Keratinocyte (primary cell): ENCODE data around the gene CRYL1. TPM values are rescaled to one million over a fixed set of nuclear protein-coding genes. Genes with fewer than 3 reads are reported as not detected.

Source experiments
- DNase-seq: peaks from one replicate; pipeline ENCODE4 v3.0.0-alpha.2; 2011; ENCODE audit warnings: low read depth, missing footprints, low spot score
- FAIRE-seq: peaks from 2 replicates; lab custom pipeline; 2011; peaks lifted over from hg19 to GRCh38; lab: Jason Lieb, UNC
- H2AFZ ChIP-seq: 2 replicates; pipeline ENCODE4 v1.6.0; 2012; ENCODE audit warnings: low read length, control low read depth, inconsistent platforms; ENCODE audit not compliant: control insufficient read depth
- H3K27ac ChIP-seq: 2 replicates; pipeline ENCODE4 v1.5.1; 2011; ENCODE audit warnings: low read length; ENCODE audit not compliant: control insufficient read depth, insufficient read depth
- H3K27me3 ChIP-seq: 3 replicates; pipeline ENCODE4 v1.6.0; 2011; ENCODE audit warnings: low read length; ENCODE audit not compliant: control insufficient read depth, insufficient read depth; ENCODE audit errors: extremely low read depth
- H3K36me3 ChIP-seq, 2 experiments: 2 replicates in 1 of 2; 3 replicates in 1 of 2; pipeline ENCODE4 v1.5.1; 2011; ENCODE audit warnings: low read length in 2 of 2, mild to moderate bottlenecking in 1 of 2; ENCODE audit not compliant: control insufficient read depth in 2 of 2, insufficient read depth in 2 of 2; ENCODE audit errors: extremely low read depth in 1 of 2
- H3K4me1 ChIP-seq: 3 replicates; pipeline ENCODE4 v1.5.1; 2011; ENCODE audit warnings: low read length; ENCODE audit not compliant: control insufficient read depth, insufficient read depth; ENCODE audit errors: extremely low read depth
- H3K4me2 ChIP-seq: 3 replicates; pipeline ENCODE4 v1.6.0; 2011; ENCODE audit warnings: low read depth, low read length; ENCODE audit not compliant: control insufficient read depth, insufficient read depth; ENCODE audit errors: extremely low read depth
- H3K4me3 ChIP-seq, 3 experiments: fragments of 200-600 bp in 1 of 3; sonication (generic) in 1 of 3; 2 replicates in 2 of 3; 3 replicates in 1 of 3; pipeline ENCODE4 v1.5.1; 2011 to 2016; ENCODE audit warnings: low read length in 3 of 3, mild to moderate bottlenecking in 3 of 3, control low read depth in 2 of 3, inconsistent platforms in 1 of 3, low read depth in 1 of 3, mixed read lengths in 1 of 3, mixed run types in 1 of 3, moderate library complexity in 1 of 3; ENCODE audit not compliant: control insufficient read depth in 2 of 3, insufficient read depth in 2 of 3; ENCODE audit errors: extremely low read depth in 1 of 3
- H3K79me2 ChIP-seq: 2 replicates; pipeline ENCODE4 v1.6.0; 2012; ENCODE audit warnings: low read length; ENCODE audit not compliant: control insufficient read depth, insufficient read depth
- H3K9ac ChIP-seq: 3 replicates; pipeline ENCODE4 v1.6.0; 2011; ENCODE audit warnings: low read length; ENCODE audit not compliant: control insufficient read depth, insufficient read depth; ENCODE audit errors: extremely low read depth
- H3K9me1 ChIP-seq: 3 replicates; pipeline ENCODE4 v1.6.0; 2011; ENCODE audit warnings: low read length; ENCODE audit not compliant: control insufficient read depth, insufficient read depth; ENCODE audit errors: extremely low read depth
- H3K9me3 ChIP-seq: 2 replicates; pipeline ENCODE4 v1.5.1; 2012; ENCODE audit warnings: low read depth, low read length; ENCODE audit not compliant: control insufficient read depth
- H4K20me1 ChIP-seq: 3 replicates; pipeline ENCODE4 v1.6.0; 2011; ENCODE audit warnings: low read length; ENCODE audit not compliant: control insufficient read depth, insufficient read depth; ENCODE audit errors: extremely low read depth
- EZH2 ChIP-seq: IDR thresholded peaks from one replicate; pipeline ENCODE4 v1.6.1; 2012; ENCODE audit warnings: inconsistent platforms, mild to moderate bottlenecking, low read length, moderate library complexity
- dilution Hi-C: fragments of 300-500 bp; cut with MboI; formaldehyde crosslinking; loops from one replicate; pipeline ENCODE4 v1.7.0; 2020; ENCODE audit warnings: low sequenced_read_pairs; ENCODE audit not compliant: extremely low pct_ligation_motif_present
- polyA plus RNA-seq, 5 experiments: library from polyadenylated mRNA; depleted of rRNA in 3 of 5; stranded (reverse) in 3 of 5; stranded (forward) in 1 of 5; unstranded in 1 of 5; fragments of >200 nt; gene quantifications; 1 replicate in 1 of 5; 2 replicates in 3 of 5; 3 replicates in 1 of 5; pipeline versions ENCODE4 v1.2.1 to v1.2.3, GENCODE V29; 2011 to 2012; ENCODE audit warnings: missing spikeins in 2 of 5, low read depth in 1 of 5, low replicate concordance in 1 of 5
- TF ChIP-seq, protein P1 (sequence below), 3 experiments: IDR thresholded peaks in 1 of 3; conservative IDR thresholded peaks in 1 of 3; optimal IDR thresholded peaks in 1 of 3; 2 replicates in 2 of 3; 3 replicates in 1 of 3; pipeline versions ENCODE3 to v1.5.1; 2011; ENCODE audit warnings: low read length in 3 of 3, mild to moderate bottlenecking in 3 of 3, moderate library complexity in 2 of 3, control low read depth in 1 of 3, inconsistent platforms in 1 of 3; ENCODE audit not compliant: insufficient read depth in 2 of 3; ENCODE audit errors: extremely low read depth in 1 of 3

The CRYL1 gene
- polyA plus RNA-seq, 1 donor (not counting 4 experiments of a cell fraction or from before 2014, with no cell fraction given), result 27.2 TPM

DNA sequence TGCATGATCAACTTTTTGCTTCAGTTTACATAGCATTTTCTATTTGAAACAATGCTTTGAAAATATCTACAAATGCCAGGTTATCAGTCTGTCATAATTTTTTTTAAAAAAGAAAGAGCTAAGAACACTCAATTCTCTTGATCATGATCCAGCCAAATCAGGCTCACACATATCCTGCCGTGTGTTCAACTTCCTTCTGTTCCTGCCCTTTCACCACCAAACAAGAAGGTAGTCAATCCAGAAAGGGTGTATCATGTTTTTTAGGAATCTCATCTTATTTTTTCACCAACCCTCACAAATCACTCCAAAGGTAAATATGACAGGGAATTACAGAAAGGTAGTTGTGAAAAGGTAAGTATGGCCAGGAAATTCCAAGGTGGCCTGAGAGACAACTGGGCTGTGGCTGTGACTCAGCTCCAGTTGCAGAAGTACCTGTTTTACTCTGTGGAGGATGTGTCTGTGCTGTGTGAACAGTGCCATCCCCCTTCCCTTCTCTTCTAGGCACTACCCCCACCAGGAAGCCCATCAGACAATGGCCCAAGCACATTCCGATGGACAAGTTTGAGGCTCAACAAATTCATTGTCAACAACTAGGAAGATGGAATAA, 154.7 kb downstream of the CRYL1 start:
- peak; percentile 96 for FAIRE-seq
- Histone ChIP-seq H3K4me3 (peak overlapping the region in 1 of 3 experiments; percentile 5), H3K9ac (peak overlapping the region; percentile 15)

GRCh38 chr13:20369886-20370361, 155.7 kb downstream of the CRYL1 start:
- no peak overlapping the region for H3K9ac ChIP-seq
- peak; percentile 59 for DNase-seq
- dilution Hi-C loops, result no loop called here
- H3K4me2 ChIP-seq, result peak overlapping the region; percentile 59
- H3K4me1 ChIP-seq, result peaks cover 25% of the 10 kb centered on the region
- no peaks in the 10 kb centered on the region for H3K27me3 ChIP-seq
- H3K27ac ChIP-seq, result peak overlapping the region; percentile 37
- no peaks in the 10 kb centered on the region for H3K9me1 ChIP-seq
- H3K79me2 ChIP-seq, result no peaks in the 10 kb centered on the region
- H2AFZ ChIP-seq, result no peak overlapping the region
- peak; percentile 92 for FAIRE-seq
- TF ChIP-seq EZH2, result no peak
- TF ChIP-seq, protein P1, sequence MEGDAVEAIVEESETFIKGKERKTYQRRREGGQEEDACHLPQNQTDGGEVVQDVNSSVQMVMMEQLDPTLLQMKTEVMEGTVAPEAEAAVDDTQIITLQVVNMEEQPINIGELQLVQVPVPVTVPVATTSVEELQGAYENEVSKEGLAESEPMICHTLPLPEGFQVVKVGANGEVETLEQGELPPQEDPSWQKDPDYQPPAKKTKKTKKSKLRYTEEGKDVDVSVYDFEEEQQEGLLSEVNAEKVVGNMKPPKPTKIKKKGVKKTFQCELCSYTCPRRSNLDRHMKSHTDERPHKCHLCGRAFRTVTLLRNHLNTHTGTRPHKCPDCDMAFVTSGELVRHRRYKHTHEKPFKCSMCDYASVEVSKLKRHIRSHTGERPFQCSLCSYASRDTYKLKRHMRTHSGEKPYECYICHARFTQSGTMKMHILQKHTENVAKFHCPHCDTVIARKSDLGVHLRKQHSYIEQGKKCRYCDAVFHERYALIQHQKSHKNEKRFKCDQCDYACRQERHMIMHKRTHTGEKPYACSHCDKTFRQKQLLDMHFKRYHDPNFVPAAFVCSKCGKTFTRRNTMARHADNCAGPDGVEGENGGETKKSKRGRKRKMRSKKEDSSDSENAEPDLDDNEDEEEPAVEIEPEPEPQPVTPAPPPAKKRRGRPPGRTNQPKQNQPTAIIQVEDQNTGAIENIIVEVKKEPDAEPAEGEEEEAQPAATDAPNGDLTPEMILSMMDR (optimal IDR thresholded peaks at IDR 0.05 in 1 of 3, IDR thresholded peaks at IDR 0.05 in 1 of 3, conservative IDR thresholded peaks at IDR 0.05 in 1 of 3; ENCODE audit: extremely low read depth in 1 of 3, insufficient read depth in 2 of 3, low read length in 3 of 3), result no peak
- H4K20me1 ChIP-seq, result no peaks in the 10 kb centered on the region
- H3K4me3 ChIP-seq, result no peak overlapping the region
- H3K36me3 ChIP-seq, result no peaks in the 10 kb centered on the region
- no peaks in the 10 kb centered on the region for H3K9me3 ChIP-seq

More for the DNA sequence above, 154.7 kb downstream of the CRYL1 start:
- Histone ChIP-seq H2AFZ (no peak overlapping the region), H3K79me2 (no peaks in the 10 kb centered on the region), H4K20me1 (no peaks in the 10 kb centered on the region), H3K36me3 (no peaks in the 10 kb centered on the region), H3K4me2 (peak overlapping the region; percentile 59), H3K27ac (peak overlapping the region; percentile 37), H3K9me3 (no peaks in the 10 kb centered on the region), H3K27me3 (no peaks in the 10 kb centered on the region), H3K4me1 (peaks cover 25% of the 10 kb centered on the region), H3K9me1 (no peaks in the 10 kb centered on the region)
- dilution Hi-C loops, result no loop called here
- DNase-seq, result peak; percentile 11
- no peak for TF ChIP-seq EZH2
- TF ChIP-seq, protein P1 (optimal IDR thresholded peaks at IDR 0.05 in 1 of 3, IDR thresholded peaks at IDR 0.05 in 1 of 3, conservative IDR thresholded peaks at IDR 0.05 in 1 of 3; ENCODE audit: extremely low read depth in 1 of 3, insufficient read depth in 2 of 3, low read length in 3 of 3), result peak in 1 of 3 experiments; percentile 3
